Measurements from ENCODE around the gene FLNA.

Gene FLNA

DNA sequence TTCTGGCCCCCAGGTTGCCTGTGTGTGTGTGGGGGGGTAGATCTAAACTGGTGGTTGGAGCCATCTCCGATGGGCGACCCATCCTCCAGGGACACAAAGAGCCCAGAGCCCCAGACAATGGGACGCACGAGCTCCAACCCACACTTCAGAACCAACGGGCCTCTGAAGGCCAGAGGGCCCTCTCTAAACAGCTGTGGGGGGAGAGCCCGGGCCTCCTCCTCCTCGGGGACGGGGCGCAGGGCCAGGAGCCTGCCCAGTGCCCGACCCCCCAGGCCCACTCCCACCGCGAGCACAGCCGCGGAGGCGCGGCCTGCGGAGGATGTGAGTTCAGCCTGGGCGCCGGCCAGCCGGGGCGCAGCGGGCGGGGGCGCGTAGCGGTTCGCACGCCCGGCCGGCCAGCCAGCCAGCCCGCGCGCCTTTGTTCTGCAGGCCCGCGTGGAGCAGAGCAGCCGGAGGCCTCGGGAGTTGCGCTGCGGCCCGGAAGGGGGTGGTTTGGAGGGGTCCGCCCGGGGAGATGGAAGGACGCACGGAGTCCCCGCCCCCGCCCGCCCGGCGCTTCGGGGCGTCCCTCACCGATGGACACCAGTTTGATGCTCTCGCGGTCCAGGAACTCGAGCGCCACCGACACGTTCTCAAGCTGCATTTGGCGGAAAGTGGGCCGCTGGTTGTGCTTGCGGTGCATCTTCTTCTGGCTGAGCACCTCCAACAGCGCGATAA, 4.0 kb downstream of the FLNA start:
- TF ChIP-seq CREB1 (IDR thresholded peaks at IDR 0.05; ENCODE audit: low read depth) (no peak), YY1 (IDR thresholded peaks at IDR 0.05; ENCODE audit: low read depth) (no peak), TCF12 (IDR thresholded peaks at IDR 0.05; ENCODE audit: low read depth) (no peak), ZBTB7A (IDR thresholded peaks at IDR 0.05; ENCODE audit: low read depth) (no peak), CEBPB (IDR thresholded peaks at IDR 0.05) (no peak), EP300 (IDR thresholded peaks at IDR 0.05; ENCODE audit: borderline replicate concordance) (no peak; the same call in 1 of the 2 replicates), RAD21 (IDR thresholded peaks at IDR 0.05; ENCODE audit: low read depth) (no peak), NFIC (IDR thresholded peaks at IDR 0.05) (no peak), TAF1 (IDR thresholded peaks at IDR 0.05; ENCODE audit: low read depth) (no peak)
- TF ChIP-seq, protein P1, sequence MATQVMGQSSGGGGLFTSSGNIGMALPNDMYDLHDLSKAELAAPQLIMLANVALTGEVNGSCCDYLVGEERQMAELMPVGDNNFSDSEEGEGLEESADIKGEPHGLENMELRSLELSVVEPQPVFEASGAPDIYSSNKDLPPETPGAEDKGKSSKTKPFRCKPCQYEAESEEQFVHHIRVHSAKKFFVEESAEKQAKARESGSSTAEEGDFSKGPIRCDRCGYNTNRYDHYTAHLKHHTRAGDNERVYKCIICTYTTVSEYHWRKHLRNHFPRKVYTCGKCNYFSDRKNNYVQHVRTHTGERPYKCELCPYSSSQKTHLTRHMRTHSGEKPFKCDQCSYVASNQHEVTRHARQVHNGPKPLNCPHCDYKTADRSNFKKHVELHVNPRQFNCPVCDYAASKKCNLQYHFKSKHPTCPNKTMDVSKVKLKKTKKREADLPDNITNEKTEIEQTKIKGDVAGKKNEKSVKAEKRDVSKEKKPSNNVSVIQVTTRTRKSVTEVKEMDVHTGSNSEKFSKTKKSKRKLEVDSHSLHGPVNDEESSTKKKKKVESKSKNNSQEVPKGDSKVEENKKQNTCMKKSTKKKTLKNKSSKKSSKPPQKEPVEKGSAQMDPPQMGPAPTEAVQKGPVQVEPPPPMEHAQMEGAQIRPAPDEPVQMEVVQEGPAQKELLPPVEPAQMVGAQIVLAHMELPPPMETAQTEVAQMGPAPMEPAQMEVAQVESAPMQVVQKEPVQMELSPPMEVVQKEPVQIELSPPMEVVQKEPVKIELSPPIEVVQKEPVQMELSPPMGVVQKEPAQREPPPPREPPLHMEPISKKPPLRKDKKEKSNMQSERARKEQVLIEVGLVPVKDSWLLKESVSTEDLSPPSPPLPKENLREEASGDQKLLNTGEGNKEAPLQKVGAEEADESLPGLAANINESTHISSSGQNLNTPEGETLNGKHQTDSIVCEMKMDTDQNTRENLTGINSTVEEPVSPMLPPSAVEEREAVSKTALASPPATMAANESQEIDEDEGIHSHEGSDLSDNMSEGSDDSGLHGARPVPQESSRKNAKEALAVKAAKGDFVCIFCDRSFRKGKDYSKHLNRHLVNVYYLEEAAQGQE (IDR thresholded peaks at IDR 0.05; ENCODE audit: low read depth): no peak
- TF ChIP-seq, protein P2, sequence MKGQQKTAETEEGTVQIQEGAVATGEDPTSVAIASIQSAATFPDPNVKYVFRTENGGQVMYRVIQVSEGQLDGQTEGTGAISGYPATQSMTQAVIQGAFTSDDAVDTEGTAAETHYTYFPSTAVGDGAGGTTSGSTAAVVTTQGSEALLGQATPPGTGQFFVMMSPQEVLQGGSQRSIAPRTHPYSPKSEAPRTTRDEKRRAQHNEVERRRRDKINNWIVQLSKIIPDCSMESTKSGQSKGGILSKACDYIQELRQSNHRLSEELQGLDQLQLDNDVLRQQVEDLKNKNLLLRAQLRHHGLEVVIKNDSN (IDR thresholded peaks at IDR 0.05): no peak
- TF ChIP-seq, protein P3, sequence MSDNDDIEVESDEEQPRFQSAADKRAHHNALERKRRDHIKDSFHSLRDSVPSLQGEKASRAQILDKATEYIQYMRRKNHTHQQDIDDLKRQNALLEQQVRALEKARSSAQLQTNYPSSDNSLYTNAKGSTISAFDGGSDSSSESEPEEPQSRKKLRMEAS (IDR thresholded peaks at IDR 0.05): no peak

DNA sequence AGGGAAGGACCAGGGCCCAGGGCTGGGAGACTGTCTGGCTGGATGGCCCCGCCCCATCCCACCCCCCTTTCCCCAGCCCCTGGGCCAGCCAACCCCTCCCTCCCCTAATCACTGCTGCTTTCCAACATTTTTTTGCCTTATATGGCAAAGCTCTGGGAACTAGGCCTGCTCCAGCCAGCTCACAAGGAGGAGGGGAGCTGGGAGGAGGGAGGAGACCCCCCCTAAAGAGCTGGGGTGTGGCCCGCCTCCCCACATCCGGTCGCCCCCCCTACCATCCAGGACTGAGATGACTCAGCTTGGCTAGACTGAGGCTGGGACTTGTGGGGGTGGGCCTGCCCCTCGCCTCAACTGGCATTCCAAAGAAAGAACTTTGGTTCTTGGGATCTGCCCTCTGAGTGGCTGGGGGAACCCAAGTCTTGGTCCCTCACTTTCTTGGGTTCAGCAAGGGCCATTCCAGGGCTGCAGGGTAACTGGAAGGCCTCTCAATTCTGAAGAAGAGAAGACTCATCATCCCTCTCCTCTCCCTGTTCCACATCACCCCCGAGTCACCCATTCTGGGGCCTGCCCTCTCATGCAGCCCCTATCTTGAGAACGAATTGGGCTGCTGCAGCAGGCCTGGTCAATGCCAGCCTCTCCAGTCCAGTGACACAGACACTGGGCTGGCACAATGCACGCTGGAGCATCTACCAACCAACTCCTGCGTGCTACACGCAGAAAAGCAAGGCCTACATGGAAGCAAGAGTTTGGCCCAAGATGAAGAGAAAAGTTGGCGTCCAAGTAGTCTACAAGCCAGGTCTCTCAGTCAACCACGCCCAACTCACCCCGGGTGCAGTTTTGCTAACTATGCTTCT, 4.8 kb downstream of the FLNA start:
- TF ChIP-seq, protein P1 (IDR thresholded peaks at IDR 0.05; ENCODE audit: low read depth): no peak
- no peak for TF ChIP-seq RAD21 (IDR thresholded peaks at IDR 0.05; ENCODE audit: low read depth)
- no peak for TF ChIP-seq CREB1 (IDR thresholded peaks at IDR 0.05; ENCODE audit: low read depth)
- TF ChIP-seq TAF1 (IDR thresholded peaks at IDR 0.05; ENCODE audit: low read depth): no peak
- no peak for TF ChIP-seq EGR1 (IDR thresholded peaks at IDR 0.05)
- TF ChIP-seq TCF12 (IDR thresholded peaks at IDR 0.05; ENCODE audit: low read depth): peak; percentile 74
- TF ChIP-seq YY1 (IDR thresholded peaks at IDR 0.05; ENCODE audit: low read depth): no peak
- 0 out of 2 replicates have a peak, but pooled peaks have one; percentile 19 for TF ChIP-seq ZBTB7A (IDR thresholded peaks at IDR 0.05; ENCODE audit: low read depth)
- 0 out of 2 replicates have a peak, but pooled peaks have one; percentile 9 for TF ChIP-seq NFIC (IDR thresholded peaks at IDR 0.05)
- TF ChIP-seq, protein P2 (IDR thresholded peaks at IDR 0.05): no peak
- TF ChIP-seq, protein P3 (IDR thresholded peaks at IDR 0.05): no peak
- no peak for TF ChIP-seq FOXM1 (IDR thresholded peaks at IDR 0.05; ENCODE audit: borderline replicate concordance, low read depth)
- TF ChIP-seq EP300 (IDR thresholded peaks at IDR 0.05; ENCODE audit: borderline replicate concordance): peak; percentile 68; the same call in 1 of the 2 replicates
- peak; percentile 17; the same call in 1 of the 2 replicates for TF ChIP-seq TEAD4 (IDR thresholded peaks at IDR 0.05)
- TF ChIP-seq CEBPB (IDR thresholded peaks at IDR 0.05): no peak

DNA sequence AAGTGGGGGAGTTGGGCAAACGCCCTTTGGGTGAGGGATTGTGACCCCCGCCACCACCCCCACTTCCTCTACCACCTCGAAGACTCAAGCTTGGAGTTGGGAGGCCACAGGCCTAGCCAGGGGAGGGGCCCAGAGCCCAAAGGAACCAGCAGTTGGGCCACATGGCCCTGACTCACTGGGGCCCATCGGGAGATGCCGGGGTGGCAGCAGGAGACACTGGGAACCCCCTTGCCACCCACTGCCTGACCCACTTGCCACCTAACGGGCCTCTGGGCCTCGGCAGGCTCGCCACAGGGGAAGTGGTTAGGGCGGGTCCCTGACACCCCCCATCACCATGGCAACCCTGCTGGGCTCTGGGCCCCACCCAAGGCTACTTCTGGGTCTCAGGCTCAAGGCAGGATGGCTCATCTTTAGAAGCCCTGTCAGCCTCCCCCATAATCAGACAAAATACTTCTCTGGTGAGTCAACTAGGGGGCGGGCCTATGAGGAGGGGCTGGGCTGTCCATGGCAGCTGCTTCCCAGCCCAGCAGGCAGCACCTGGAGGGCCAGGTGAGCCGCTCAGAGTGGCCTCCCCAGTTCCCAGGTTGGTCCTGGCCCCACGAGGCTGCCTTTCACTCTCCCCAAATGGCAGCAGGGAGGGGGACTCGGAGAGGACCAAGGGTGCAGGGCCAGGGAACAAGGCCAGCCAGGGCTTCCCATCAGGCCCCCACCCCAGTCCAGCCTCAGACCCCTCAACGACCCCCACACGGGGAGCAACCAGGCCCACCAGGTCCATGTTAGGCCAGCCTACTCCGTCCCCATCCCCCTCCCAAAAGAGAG, 5.6 kb downstream of the FLNA start:
- TF ChIP-seq EGR1 (IDR thresholded peaks at IDR 0.05) (no peak), TEAD4 (IDR thresholded peaks at IDR 0.05) (peak; percentile 71), TAF1 (IDR thresholded peaks at IDR 0.05; ENCODE audit: low read depth) (no peak), NFIC (IDR thresholded peaks at IDR 0.05) (no peak), RAD21 (IDR thresholded peaks at IDR 0.05; ENCODE audit: low read depth) (no peak), CEBPB (IDR thresholded peaks at IDR 0.05) (no peak), EP300 (IDR thresholded peaks at IDR 0.05; ENCODE audit: borderline replicate concordance) (0 out of 2 replicates have a peak, but pooled peaks have one; percentile 24), ZBTB7A (IDR thresholded peaks at IDR 0.05; ENCODE audit: low read depth) (no peak), YY1 (IDR thresholded peaks at IDR 0.05; ENCODE audit: low read depth) (no peak), TCF12 (IDR thresholded peaks at IDR 0.05; ENCODE audit: low read depth) (0 out of 2 replicates have a peak, but pooled peaks have one; percentile 26)
- TF ChIP-seq, protein P2 (IDR thresholded peaks at IDR 0.05): no peak
- TF ChIP-seq, protein P3 (IDR thresholded peaks at IDR 0.05): no peak

Measured in Ishikawa (cell line).